CD1c-positive myeloid dendritic cell (primary cell): ENCODE measurements around the gene ASXL1.
A peak's percentile ranks its signal among the peaks of the same experiment; 100 is the strongest.
"Not testable (repeated sequence)": the region's sequence is repeated elsewhere in the genome, so short reads cannot be mapped to it uniquely, and the experiment has no call there.

Experiments
- DNase-seq: peaks from one replicate; pipeline ENCODE4 v3.0.0-alpha.2; 2016; ENCODE audit errors: extremely low spot score

Gene ASXL1

GRCh38 chr20:32465901-32466675 lies 108.0 kb downstream of the ASXL1 start:
- DNase-seq: not testable (repeated sequence)

GRCh38 chr20:32466739-32467505 lies 108.8 kb downstream of the ASXL1 start:
- DNase-seq: no peak

DNA sequence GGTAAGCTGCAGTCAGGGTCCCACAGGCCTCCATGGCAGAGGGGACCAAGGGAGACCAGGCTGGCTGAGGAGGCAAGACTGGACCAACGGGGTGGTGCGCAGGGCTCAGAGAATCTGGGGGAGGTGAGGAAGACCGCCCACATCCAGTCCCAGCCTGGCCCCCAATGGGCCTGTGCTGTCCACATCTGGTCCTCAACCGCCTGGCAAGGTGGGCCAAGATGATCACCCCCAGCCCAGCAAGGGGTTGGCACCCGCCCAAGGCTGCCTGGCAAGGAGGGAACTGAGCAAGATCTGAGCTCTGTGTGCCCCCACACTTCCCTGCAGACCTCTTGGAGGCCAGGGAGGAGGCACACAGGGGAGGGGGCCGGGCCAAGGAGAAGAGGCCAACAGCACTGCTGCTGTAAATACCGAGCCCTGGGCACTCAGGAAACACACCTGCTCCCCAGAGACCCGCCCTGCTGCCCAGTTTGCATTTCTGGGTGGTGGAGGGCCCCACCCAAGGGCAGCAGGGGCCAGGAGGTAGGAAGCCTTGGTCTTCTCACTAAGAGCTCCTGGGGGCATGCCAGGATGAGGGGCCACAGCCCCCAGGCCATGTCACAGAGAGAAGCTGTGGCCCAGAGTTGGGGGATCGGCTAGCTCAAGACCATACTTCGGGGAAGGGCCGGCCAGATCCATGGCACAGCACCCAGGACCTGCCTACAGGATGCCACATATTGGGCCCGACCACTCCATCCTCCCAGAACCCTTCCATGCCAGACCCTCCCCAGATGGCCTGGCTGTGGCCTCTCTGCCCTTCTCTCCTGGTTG lies 109.6 kb downstream of the ASXL1 start:
- no peak for DNase-seq

GRCh38 chr20:32468313-32468640 lies 110.1 kb downstream of the ASXL1 start:
- no peak for DNase-seq

GRCh38 chr20:32468860-32469259 lies 110.7 kb downstream of the ASXL1 start:
- DNase-seq: no peak

GRCh38 chr20:32470025-32470861 lies 112.1 kb downstream of the ASXL1 start:
- peak; percentile 48 for DNase-seq

- DNase-seq: no peak
Observed at GRCh38 chr20:32470940-32471339, 112.8 kb downstream of the ASXL1 start.

DNA sequence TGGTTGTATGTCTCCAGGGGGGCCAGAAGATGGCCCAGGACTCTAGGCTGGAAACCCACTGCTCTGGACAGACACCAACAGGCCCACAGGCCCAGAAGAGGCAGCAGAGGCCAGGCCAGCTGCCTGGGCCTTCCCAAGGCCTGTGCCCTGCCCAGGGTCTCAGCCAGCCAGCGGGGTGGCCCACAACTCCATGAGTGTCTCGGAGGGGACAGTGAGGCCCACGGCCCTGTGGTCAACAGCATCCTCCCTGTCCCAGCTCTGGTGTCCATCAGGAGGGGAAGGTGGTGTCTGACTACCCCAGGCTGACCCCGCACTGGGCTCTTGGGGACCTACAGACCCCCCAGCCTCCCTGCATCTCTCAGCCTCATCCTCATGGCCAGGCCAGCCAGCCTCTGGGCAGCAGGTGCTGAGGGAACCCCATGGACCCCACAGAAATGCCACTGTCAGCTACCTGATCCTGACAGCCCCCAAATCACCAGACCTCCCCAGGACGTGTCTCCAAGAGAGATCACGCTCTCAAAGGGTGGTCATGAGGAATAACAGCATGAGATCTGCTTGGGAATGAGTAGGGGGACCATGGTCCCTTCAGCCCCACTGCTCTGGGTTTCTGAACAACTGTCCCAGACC lies 114.6 kb downstream of the ASXL1 start:
- DNase-seq: no peak

GRCh38 chr20:32473231-32474008 lies 115.3 kb downstream of the ASXL1 start:
- no peak for DNase-seq

- no peak for DNase-seq
Observed at GRCh38 chr20:32474009-32474716, 116.0 kb downstream of the ASXL1 start.

DNA sequence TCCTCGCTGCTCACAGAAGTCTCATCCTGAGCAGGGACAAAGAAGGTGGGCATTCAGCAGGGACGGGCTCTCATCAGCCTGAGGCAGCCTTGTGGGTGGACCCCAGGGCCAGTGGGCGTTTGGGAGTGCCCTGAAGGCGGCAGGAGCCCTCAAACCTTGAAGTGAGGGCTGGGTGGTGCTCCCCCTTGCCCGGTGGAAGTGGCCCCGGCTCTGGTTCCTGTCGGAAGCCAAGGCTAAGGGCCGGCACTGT lies 116.5 kb downstream of the ASXL1 start:
- DNase-seq: no peak

GRCh38 chr20:32474967-32475811 lies 117.1 kb downstream of the ASXL1 start:
- peak; percentile 41 for DNase-seq

DNA sequence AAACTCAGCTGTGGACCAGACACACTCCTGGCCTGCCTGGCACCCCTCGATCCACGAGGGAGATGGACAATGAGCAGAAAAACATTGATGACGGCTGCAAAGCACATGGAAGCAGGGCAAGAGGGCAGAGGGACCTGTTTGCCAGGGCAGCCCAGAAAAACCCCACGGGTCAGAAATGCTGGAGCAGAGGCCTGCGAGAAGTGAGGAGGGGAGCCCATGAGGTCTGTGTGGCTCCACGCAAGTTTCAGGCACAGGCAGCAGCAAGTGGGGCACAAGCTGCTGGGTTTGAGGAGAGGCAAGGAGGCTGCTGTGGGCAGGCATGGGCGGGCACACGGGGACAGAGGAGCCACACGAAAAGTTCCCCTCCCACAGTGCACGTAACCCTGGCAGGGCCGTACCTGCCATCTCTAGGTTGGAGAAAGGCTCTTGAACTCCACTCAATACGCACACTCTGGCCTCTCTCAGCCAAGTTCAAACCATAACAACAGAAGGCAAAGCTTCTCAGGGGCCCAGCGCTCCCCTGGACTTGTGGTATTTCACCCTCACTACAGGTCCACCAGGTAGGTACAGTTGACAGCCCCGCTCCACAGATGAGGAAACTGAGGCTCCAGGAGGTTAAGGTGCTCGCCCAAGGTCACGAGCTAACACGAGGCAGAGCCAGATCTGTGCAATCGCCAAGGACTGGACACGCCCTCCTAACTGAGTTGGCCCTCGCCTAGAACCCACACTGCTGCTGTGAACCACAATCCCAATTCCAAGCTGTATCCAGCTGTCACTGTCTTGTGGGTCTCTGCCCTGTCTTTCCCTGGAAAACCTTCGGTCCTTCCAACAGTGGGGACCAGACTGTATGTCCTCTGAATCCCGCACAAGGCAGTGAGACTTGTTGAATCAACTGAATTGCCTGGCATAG lies 118.8 kb downstream of the ASXL1 start:
- DNase-seq: no peak

DNA sequence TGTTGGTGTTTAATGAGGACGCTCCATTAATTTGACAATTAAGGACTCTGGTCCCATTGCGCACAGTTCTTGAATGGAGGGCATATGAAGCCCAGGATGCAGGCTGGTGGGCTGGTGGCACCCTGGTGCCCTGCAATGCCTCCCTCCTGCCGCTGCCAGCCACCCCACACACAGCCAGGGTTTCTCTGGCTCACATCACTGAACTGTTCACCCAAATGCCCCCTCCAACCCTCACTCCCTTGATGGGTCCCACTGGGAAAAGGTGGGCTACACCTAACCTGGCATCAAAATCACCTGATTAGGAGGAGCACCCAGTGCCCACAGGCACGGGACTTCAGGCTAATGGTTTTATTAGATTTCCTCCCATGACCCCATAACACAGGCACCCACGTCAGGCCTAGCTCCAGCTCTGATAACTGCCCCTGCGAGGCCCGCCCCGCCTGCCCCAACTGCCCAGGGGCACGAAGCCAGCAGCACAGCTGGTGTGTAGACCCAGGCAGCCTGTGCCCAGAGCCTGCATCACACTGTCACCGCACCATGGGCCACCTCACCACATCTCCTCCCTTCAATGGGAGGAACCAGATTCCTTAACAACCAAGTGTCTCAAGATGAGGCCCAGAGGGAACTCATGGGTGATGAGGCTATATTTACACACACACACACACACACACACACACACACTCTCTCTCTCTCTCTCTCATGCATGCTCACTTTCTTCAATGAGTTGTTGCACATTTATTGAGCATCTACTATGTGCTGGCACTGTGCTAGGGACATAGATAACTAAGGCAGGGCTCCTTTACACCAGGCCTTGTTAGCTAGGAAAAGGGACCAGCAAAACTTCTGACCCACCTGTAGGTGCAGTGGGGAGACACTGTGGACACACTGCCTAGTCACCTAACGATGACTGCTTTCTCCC lies 119.7 kb downstream of the ASXL1 start:
- DNase-seq: no peak

- DNase-seq: no peak
Observed at GRCh38 chr20:32478576-32478975, 120.4 kb downstream of the ASXL1 start.

- no peak for DNase-seq
Observed at GRCh38 chr20:32479012-32479411, 120.9 kb downstream of the ASXL1 start.

- DNase-seq: no peak
Observed at GRCh38 chr20:32479697-32480171, 121.6 kb downstream of the ASXL1 start.
